RWPE2 (cell line): ENCODE results near the gene LRRN4CL.
A peak's percentile ranks its signal among the peaks of the same experiment; 100 is the strongest.
"Not testable (repeated sequence)": the region's sequence is repeated elsewhere in the genome, so short reads cannot be mapped to it uniquely, and the experiment has no call there.

Experiments used
- ATAC-seq: fragments of 200-7000 bp; cut with Tn5 transposase; 3 replicates; pipeline ENCODE4 v1.9.1; 2021; ENCODE audit warnings: low read depth
- DNase-seq: peaks from one replicate; pipeline ENCODE4 v3.0.0-alpha.2; 2020; ENCODE audit warnings: low spot score
- H3K27ac ChIP-seq: fragments of 450-650 bp; 2 replicates; pipeline ENCODE4 v1.5.1; 2017; ENCODE audit warnings: mild to moderate bottlenecking; ENCODE audit not compliant: poor library complexity, severe bottlenecking
- H3K27me3 ChIP-seq: fragments of 250-450 bp; sonication (Bioruptor Pico); 2 replicates; pipeline ENCODE4 v1.5.1; 2021; ENCODE audit warnings: mild to moderate bottlenecking, moderate library complexity; ENCODE audit not compliant: insufficient read depth, poor library complexity, severe bottlenecking
- H3K36me3 ChIP-seq: fragments of 250-450 bp; sonication (Bioruptor Pico); 2 replicates; pipeline ENCODE4 v1.5.1; 2020; ENCODE audit warnings: low read depth, mild to moderate bottlenecking, moderate library complexity
- H3K4me1 ChIP-seq: fragments of 250-450 bp; sonication (Bioruptor Pico); 2 replicates; pipeline ENCODE4 v1.5.1; 2021; ENCODE audit warnings: mild to moderate bottlenecking, moderate library complexity; ENCODE audit not compliant: insufficient read depth, poor library complexity, severe bottlenecking
- H3K4me3 ChIP-seq: fragments of 250-450 bp; sonication (Bioruptor Pico); 2 replicates; pipeline ENCODE4 v1.5.1; 2021; ENCODE audit warnings: mild to moderate bottlenecking, moderate library complexity; ENCODE audit not compliant: severe bottlenecking
- H3K9me3 ChIP-seq: fragments of 250-450 bp; sonication (Bioruptor Pico); 2 replicates; pipeline ENCODE4 v1.5.1; 2021; ENCODE audit warnings: mild to moderate bottlenecking, moderate library complexity; ENCODE audit not compliant: severe bottlenecking
- TF ChIP-seq, protein P1 (sequence below): fragments of 450-650 bp; IDR thresholded peaks from one replicate; pipeline ENCODE4 v1.5.1; 2017; ENCODE audit warnings: mild to moderate bottlenecking, moderate library complexity; ENCODE audit not compliant: poor library complexity, severe bottlenecking

The LRRN4CL gene

DNA sequence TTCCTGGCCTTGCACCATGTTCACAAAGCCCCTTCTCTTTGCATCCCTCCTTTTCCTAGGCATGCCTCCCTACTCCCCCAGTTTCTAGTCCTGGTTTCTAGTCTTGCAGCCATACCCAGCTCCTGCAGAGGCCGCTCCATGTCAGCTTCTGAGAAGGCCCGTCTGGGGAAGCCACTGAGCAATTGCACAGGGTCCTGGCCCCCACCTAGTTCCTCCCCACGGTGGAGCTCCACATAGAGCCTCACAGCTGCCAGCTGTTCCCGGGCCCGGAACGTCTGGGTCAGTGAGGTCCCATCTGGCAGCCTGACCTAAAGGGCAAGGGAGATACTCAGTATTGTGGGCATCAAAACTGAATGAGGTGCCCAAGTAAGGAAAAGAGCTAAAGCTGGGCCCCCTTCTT is 12.6 kb downstream of the LRRN4CL start:
- Histone ChIP-seq H3K27ac (no peak overlapping the region), H3K9me3 (no peaks in the 10 kb centered on the region), H3K27me3 (no peaks in the 10 kb centered on the region), H3K4me3 (no peak overlapping the region), H3K36me3 (peaks cover 50% of the 10 kb centered on the region), H3K4me1 (peaks cover 12% of the 10 kb centered on the region)
- DNase-seq: no peak
- TF ChIP-seq, protein P1, sequence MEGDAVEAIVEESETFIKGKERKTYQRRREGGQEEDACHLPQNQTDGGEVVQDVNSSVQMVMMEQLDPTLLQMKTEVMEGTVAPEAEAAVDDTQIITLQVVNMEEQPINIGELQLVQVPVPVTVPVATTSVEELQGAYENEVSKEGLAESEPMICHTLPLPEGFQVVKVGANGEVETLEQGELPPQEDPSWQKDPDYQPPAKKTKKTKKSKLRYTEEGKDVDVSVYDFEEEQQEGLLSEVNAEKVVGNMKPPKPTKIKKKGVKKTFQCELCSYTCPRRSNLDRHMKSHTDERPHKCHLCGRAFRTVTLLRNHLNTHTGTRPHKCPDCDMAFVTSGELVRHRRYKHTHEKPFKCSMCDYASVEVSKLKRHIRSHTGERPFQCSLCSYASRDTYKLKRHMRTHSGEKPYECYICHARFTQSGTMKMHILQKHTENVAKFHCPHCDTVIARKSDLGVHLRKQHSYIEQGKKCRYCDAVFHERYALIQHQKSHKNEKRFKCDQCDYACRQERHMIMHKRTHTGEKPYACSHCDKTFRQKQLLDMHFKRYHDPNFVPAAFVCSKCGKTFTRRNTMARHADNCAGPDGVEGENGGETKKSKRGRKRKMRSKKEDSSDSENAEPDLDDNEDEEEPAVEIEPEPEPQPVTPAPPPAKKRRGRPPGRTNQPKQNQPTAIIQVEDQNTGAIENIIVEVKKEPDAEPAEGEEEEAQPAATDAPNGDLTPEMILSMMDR: no peak
- no peak for ATAC-seq

DNA sequence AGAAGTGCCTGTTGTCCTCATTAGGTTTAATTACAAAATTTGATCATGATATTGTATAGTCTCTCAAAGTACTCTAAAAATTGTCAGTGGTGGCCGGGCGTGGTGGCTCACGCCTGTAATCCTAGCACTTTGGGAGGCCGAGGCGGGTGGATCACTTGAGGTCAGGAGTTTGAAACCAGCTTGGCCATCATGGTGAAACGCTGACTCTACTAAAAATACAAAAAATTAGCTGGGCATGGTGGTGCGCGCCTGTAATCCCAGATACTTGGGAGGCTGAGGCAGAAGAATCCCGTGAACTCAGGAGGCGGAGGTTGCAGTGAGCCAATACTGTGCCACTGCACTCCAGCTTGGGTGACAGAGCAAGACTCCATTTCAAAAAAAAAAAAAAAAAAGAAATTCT is 13.9 kb downstream of the LRRN4CL start:
- not testable (repeated sequence) for H3K4me3 ChIP-seq, H3K27ac ChIP-seq, H3K27me3 ChIP-seq, H3K9me3 ChIP-seq, ATAC-seq, DNase-seq
- Histone ChIP-seq H3K4me1 (peaks cover 18% of the 10 kb centered on the region), H3K36me3 (peaks cover 50% of the 10 kb centered on the region)

DNA sequence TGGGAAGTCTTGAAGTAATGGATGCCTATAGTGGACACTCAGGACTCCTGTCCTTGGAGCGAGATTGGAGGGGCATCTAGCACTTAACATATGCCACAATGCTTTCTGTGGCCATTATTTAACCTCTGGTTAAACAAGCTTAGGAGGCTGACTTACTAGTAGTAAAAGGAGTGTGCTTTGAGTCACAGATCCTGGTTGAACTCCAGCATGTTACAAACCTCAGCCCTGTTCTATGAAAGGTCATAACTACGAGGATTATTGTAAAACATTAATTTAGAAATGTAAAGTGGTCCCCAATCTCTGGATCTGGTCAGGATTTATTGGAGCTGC is 16.2 kb downstream of the LRRN4CL start:
- Histone ChIP-seq H3K4me3 (no peak overlapping the region), H3K4me1 (peaks cover 13% of the 10 kb centered on the region), H3K36me3 (peaks cover 50% of the 10 kb centered on the region), H3K9me3 (no peaks in the 10 kb centered on the region), H3K27me3 (no peaks in the 10 kb centered on the region), H3K27ac (peak overlapping the region; percentile 86)
- TF ChIP-seq, protein P1: no peak
- no peak for DNase-seq
- no peak for ATAC-seq

DNA sequence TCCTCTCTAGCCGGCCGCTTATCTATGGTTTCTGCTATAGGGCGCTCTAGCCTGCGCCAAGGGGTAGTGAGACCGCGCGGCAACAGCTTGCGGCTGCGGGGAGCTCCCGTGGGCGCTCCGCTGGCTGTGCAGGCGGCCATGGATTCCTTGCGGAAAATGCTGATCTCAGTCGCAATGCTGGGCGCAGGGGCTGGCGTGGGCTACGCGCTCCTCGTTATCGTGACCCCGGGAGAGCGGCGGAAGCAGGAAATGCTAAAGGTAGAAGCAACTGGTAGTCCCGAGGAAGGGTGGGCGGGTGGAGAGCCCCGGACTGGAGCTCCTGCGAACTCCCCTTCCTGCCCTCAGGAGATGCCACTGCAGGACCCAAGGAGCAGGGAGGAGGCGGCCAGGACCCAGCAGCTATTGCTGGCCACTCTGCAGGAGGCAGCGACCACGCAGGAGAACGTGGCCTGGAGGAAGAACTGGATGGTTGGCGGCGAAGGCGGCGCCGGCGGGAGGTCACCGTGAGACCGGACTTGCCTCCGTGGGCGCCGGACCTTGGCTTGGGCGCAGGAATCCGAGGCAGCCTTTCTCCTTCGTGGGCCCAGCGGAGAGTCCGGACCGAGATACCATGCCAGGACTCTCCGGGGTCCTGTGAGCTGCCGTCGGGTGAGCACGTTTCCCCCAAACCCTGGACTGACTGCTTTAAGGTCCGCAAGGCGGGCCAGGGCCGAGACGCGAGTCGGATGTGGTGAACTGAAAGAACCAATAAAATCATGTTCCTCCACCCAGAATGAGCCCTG is 17.5 kb downstream of the LRRN4CL start, which contains the start of the genes LBHD1 and UQCC3:
LBHD1 (minus strand) TSS at position 660 of the 782 bp plus-strand sequence. CDS start 2,236 bp downstream, outside the sequence.
UQCC3 (plus strand) TSS at position 66 of the 782 bp plus-strand sequence; CDS start at position 139, 73 bp downstream.
- ATAC-seq: peak; percentile 81
- peak; percentile 78 for DNase-seq
- TF ChIP-seq, protein P1: no peak
- H3K36me3 ChIP-seq: peaks cover 46% of the 10 kb centered on the region
- H3K4me1 ChIP-seq: peaks cover 9% of the 10 kb centered on the region
- peak within 1 kb of the TSS; percentile 71 for H3K4me3 ChIP-seq
- no peaks in the 10 kb centered on the region for H3K27me3 ChIP-seq
- no peaks in the 10 kb centered on the region for H3K9me3 ChIP-seq
- peak within 1 kb of the TSS; percentile 86 for H3K27ac ChIP-seq

DNA sequence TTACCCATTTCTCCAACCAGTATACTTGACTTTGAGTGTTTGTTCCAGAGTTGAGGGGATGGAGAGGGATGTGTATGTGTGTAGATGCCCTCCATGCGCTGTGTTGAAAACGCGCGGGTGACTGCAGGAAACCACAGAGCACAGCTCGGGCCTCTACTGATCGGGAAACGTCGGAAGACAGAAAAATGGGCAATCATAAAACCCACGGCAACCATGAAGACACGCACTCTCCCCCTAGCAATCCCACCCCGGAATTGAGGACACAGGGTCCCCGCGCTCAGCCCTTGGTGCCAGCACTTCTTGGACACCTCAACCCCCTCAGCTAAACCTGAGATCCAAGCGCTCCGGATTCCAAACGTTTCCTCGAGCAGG is 18.1 kb downstream of the LRRN4CL start:
- TF ChIP-seq, protein P1: no peak
- Histone ChIP-seq H3K9me3 (no peaks in the 10 kb centered on the region), H3K27me3 (no peaks in the 10 kb centered on the region), H3K4me3 (peak overlapping the region; percentile 71), H3K27ac (peak overlapping the region; percentile 86), H3K4me1 (peaks cover 9% of the 10 kb centered on the region), H3K36me3 (peaks cover 46% of the 10 kb centered on the region)
- DNase-seq (no peak), ATAC-seq (peak; percentile 13)
